Neural cell (in vitro differentiated cells): ENCODE measurements around the gene CRK. TPM values are rescaled to one million over a fixed set of nuclear protein-coding genes. Genes with fewer than 3 reads are reported as not detected.

Experiments used
- H2AFZ ChIP-seq: fragments of 200-600, 300-800 bp; sonication (generic), shearing (Covaris generic); 2 replicates; pipeline ENCODE4 v1.6.0; 2014; ENCODE audit warnings: low read depth, mild to moderate bottlenecking, antibody characterized with exemption, low read length, moderate library complexity
- H3F3A ChIP-seq: fragments of 200-600 bp; shearing (Covaris generic); 2 replicates; pipeline ENCODE4 v1.6.1; 2016; ENCODE audit warnings: mild to moderate bottlenecking, moderate library complexity, mixed read lengths, antibody characterized with exemption, low read length; ENCODE audit not compliant: insufficient read depth, poor library complexity, severe bottlenecking
- H3K27ac ChIP-seq: fragments of 200-600, 300-800 bp; sonication (generic), shearing (Covaris generic); 2 replicates; pipeline ENCODE4 v1.5.1; 2014; ENCODE audit warnings: mild to moderate bottlenecking, low read length, moderate library complexity
- H3K27me3 ChIP-seq: fragments of 300-800, 200-600 bp; sonication (generic), shearing (Covaris generic); 2 replicates; pipeline ENCODE4 v1.6.0; 2014; ENCODE audit warnings: mild to moderate bottlenecking, low read depth, low read length, moderate library complexity; ENCODE audit not compliant: insufficient read depth
- H3K36me3 ChIP-seq: fragments of 300-800, 200-600 bp; sonication (generic), shearing (Covaris generic); 2 replicates; pipeline ENCODE4 v1.5.1; 2014; ENCODE audit warnings: mild to moderate bottlenecking, antibody characterized with exemption, low read length, moderate library complexity; ENCODE audit not compliant: insufficient read depth
- H3K4me2 ChIP-seq: fragments of 300-800, 200-600 bp; sonication (generic), shearing (Covaris generic); 2 replicates; pipeline ENCODE4 v1.6.0; 2014; ENCODE audit warnings: mild to moderate bottlenecking, low read length
- H3K4me3 ChIP-seq: fragments of 300-800, 200-600 bp; sonication (generic), shearing (Covaris generic); 2 replicates; pipeline ENCODE4 v1.5.1; 2014; ENCODE audit warnings: mild to moderate bottlenecking, low read length, moderate library complexity
- H3K79me2 ChIP-seq: fragments of 200-600 bp; shearing (Covaris generic); replicated peaks from 2 replicates; pipeline ENCODE4 v1.6.0; 2014; ENCODE audit warnings: mild to moderate bottlenecking, low read length, moderate library complexity; ENCODE audit not compliant: insufficient read depth
- H3K9ac ChIP-seq: fragments of 300-800, 200-600 bp; sonication (generic), shearing (Covaris generic); 2 replicates; pipeline ENCODE4 v1.6.1; 2016; ENCODE audit warnings: mild to moderate bottlenecking, low read length, mixed read lengths
- H3K9me2 ChIP-seq: fragments of 200-600 bp; shearing (Covaris generic); 2 replicates; pipeline ENCODE4 v1.6.1; 2016; ENCODE audit warnings: mild to moderate bottlenecking, low read length, mixed read lengths; ENCODE audit not compliant: insufficient read depth
- H3K9me3 ChIP-seq: fragments of 200-600, 300-800 bp; sonication (generic), shearing (Covaris generic); 2 replicates; pipeline ENCODE4 v1.6.1; 2016; ENCODE audit warnings: mild to moderate bottlenecking, mixed run types, low read length, moderate library complexity, mixed read lengths
- H4K20me1 ChIP-seq: fragments of 200-600 bp; shearing (Covaris generic); 2 replicates; pipeline ENCODE4 v1.6.1; 2016; ENCODE audit warnings: mild to moderate bottlenecking, mixed run types; ENCODE audit not compliant: insufficient read depth
- CTCF ChIP-seq: fragments of 450-650 bp; IDR thresholded peaks from 2 replicates; pipeline ENCODE4 v1.5.1; 2014; ENCODE audit warnings: antibody characterized with exemption, mild to moderate bottlenecking, moderate library complexity; ENCODE audit not compliant: poor library complexity, severe bottlenecking
- EP300 ChIP-seq: fragments of 450-650 bp; conservative IDR thresholded peaks from 2 replicates; pipeline ENCODE4 v1.6.1; 2014; ENCODE audit warnings: antibody characterized with exemption, mild to moderate bottlenecking, moderate library complexity; ENCODE audit not compliant: poor library complexity, severe bottlenecking
- EZH2 ChIP-seq: fragments of 200-600, 300-800 bp; shearing (Covaris generic), sonication (generic); IDR thresholded peaks from 2 replicates; pipeline ENCODE4 v1.6.1; 2014; ENCODE audit warnings: antibody characterized with exemption, low read length, borderline replicate concordance, mild to moderate bottlenecking; ENCODE audit not compliant: insufficient read depth, poor library complexity, severe bottlenecking
- MXI1 ChIP-seq: fragments of 450-650 bp; conservative IDR thresholded peaks from 2 replicates; pipeline ENCODE4 v1.6.1; 2014; ENCODE audit warnings: antibody characterized with exemption, mild to moderate bottlenecking; ENCODE audit not compliant: poor library complexity, severe bottlenecking
- POLR2AphosphoS5 ChIP-seq: IDR thresholded peaks from 2 replicates; pipeline ENCODE4 v1.6.1; 2012
- RAD21 ChIP-seq: fragments of 450-650 bp; conservative IDR thresholded peaks from 2 replicates; pipeline ENCODE4 v1.6.1; 2014; ENCODE audit warnings: antibody characterized with exemption, mild to moderate bottlenecking, moderate library complexity
- REST ChIP-seq: IDR thresholded peaks from 2 replicates; pipeline ENCODE4 v1.6.1; 2012; ENCODE audit warnings: borderline replicate concordance
- SMC3 ChIP-seq: fragments of 450-650 bp; conservative IDR thresholded peaks from 2 replicates; pipeline ENCODE4 v1.6.1; 2014; ENCODE audit warnings: antibody characterized with exemption, mild to moderate bottlenecking, moderate library complexity; ENCODE audit not compliant: poor library complexity
- TAF1 ChIP-seq: IDR thresholded peaks from 2 replicates; pipeline ENCODE4 v1.6.1; 2012; ENCODE audit warnings: low read depth
- polyA plus RNA-seq: library from polyadenylated mRNA; depleted of rRNA; stranded (reverse); fragments of >200 nt; gene quantifications from 2 replicates; pipeline ENCODE4 v1.2.3, GENCODE V29; 2014

The CRK gene
- polyA plus RNA-seq, 1 donor from 2014 or later, result 111 TPM

- Histone ChIP-seq H3K27me3 (no peaks in the 10 kb centered on the region), H3K4me2 (no peak overlapping the region), H3K9me3 (no peaks in the 10 kb centered on the region), H3K9ac (no peak overlapping the region), H3K36me3 (no peaks in the 10 kb centered on the region), H2AFZ (no peak overlapping the region), H3F3A (no peaks in the 10 kb centered on the region), H4K20me1 (no peaks in the 10 kb centered on the region), H3K4me3 (no peak overlapping the region), H3K79me2 (peaks cover 21% of the 10 kb centered on the region), H3K27ac (no peak overlapping the region), H3K9me2 (no peaks in the 10 kb centered on the region)
- TF ChIP-seq RAD21, result no peak
Measured at GRCh38 chr17:1431631-1432104, 24.4 kb downstream of the CRK start.

- H2AFZ ChIP-seq, result no peak overlapping the region
- no peak overlapping the region for H3K4me2 ChIP-seq
- no peaks in the 10 kb centered on the region for H3K9me2 ChIP-seq
- no peaks in the 10 kb centered on the region for H3K27me3 ChIP-seq
- TF ChIP-seq RAD21 (no peak), CTCF (no peak), TAF1 (no peak), MXI1 (no peak), EP300 (no peak), EZH2 (no peak), REST (no peak)
- H4K20me1 ChIP-seq, result no peaks in the 10 kb centered on the region
- no peaks in the 10 kb centered on the region for H3K36me3 ChIP-seq
- H3K4me3 ChIP-seq, result no peak overlapping the region
- H3K9me3 ChIP-seq, result no peaks in the 10 kb centered on the region
- no peaks in the 10 kb centered on the region for H3K79me2 ChIP-seq
- no peaks in the 10 kb centered on the region for H3F3A ChIP-seq
- H3K27ac ChIP-seq, result no peak overlapping the region
- no peak overlapping the region for H3K9ac ChIP-seq
Measured at GRCh38 chr17:1423456-1424135, 32.4 kb downstream of the CRK start.

- Histone ChIP-seq H3F3A (no peaks in the 10 kb centered on the region), H3K9me3 (no peaks in the 10 kb centered on the region), H2AFZ (no peak overlapping the region), H3K79me2 (no peaks in the 10 kb centered on the region), H4K20me1 (no peaks in the 10 kb centered on the region), H3K9ac (no peak overlapping the region), H3K9me2 (no peaks in the 10 kb centered on the region), H3K27me3 (no peaks in the 10 kb centered on the region), H3K36me3 (no peaks in the 10 kb centered on the region), H3K4me2 (no peak overlapping the region), H3K4me3 (no peak overlapping the region), H3K27ac (no peak overlapping the region)
- TF ChIP-seq POLR2AphosphoS5, result no peak
- no peak for TF ChIP-seq RAD21
- no peak for TF ChIP-seq EP300
- TF ChIP-seq REST, result no peak
- no peak for TF ChIP-seq TAF1
- TF ChIP-seq EZH2, result no peak
- TF ChIP-seq CTCF, result no peak
- TF ChIP-seq MXI1, result no peak
- TF ChIP-seq SMC3, result no peak
Measured at GRCh38 chr17:1422885-1423284, 33.1 kb downstream of the CRK start.
